Measurements from ENCODE around the gene ATRAID.

GRCh38 chr2:27231921-27232320 lies 20.1 kb downstream of the ATRAID start:
- no peak for TF ChIP-seq POLR2A (IDR thresholded peaks at IDR 0.05)
- no peak for TF ChIP-seq CTCF (IDR thresholded peaks at IDR 0.05)
